Measurements from ENCODE around the gene KCNK4.
A peak's percentile ranks its signal among the peaks of the same experiment; 100 is the strongest.
"Not testable (repeated sequence)": the region's sequence is repeated elsewhere in the genome, so short reads cannot be mapped to it uniquely, and the experiment has no call there.

The KCNK4 gene

DNA sequence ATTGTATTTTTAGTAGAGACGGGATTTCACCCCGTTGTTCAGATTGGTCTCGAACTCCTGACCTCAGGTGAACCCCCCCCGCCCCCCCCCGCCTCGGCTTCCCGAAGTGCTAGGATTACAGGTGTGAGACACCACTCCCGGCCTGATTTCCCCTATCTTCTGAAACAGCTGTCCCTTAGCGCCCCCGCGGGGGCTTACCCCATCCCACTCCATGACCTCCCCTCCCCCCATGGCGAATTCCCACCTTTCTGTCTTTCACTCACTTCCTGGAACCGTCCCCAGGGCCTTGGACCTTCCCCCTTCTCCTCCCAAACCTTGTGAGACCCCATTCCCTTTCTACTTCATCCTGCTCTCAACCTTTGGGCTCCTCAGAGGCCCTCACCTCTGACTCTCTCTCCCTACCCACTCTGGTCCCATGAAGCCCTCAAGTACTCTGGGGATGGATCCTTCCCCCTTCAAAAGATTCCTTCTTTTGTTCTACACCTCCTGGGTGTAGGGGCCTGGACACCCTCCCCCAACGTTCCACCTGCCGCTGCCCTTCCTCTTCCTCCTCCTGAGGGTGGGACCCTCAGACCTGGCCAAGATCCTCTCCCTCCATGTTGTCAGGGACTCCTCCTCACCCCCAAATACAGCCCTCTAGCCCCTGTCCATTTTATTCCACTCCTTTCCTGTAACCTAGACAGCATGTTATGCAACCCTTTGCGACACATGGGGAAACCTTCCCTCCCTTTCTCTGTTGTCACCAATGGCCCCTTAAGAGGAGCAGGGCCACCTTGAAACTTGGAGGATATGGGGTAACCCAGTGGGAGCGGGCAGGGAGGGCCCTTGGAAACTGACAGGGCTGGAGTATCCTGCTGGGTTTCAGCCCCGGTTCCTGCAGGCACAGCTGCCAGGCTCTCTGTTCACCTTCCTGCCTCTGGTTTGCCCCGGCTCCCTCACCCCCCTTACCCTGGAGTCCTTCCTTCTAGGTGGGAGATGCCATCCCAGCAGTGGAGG is 28.0 kb downstream of the KCNK4 start:
- CTCF ChIA-PET, result interaction anchor here (0.9 to 3.3 kb wide), 4 partner anchors 12 to 34 kb away, joined by 4 to 46 read pairs (median 20); partner anchors contain the start of gene ESRRA
- no peaks in the 10 kb centered on the region for H3K27me3 Mint-ChIP-seq

DNA sequence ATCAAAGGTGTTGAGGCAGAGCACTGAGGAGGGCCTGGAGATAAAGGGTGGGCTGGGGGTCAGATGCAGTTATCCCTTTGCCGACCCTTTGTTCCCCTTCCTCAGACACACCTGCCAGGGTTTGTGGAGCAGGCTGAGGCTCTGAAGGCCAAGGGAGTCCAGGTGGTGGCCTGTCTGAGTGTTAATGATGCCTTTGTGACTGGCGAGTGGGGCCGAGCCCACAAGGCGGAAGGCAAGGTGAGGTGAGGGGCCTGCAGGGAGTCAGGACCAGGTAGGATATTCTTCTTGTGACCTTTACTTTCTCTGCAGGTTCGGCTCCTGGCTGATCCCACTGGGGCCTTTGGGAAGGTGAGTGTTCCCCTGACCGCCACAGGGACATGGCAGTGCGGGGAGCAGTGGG is 29.5 kb downstream of the KCNK4 start:
- no peaks in the 10 kb centered on the region for H3K27me3 Mint-ChIP-seq
- DNase-seq, result no peak
- no peaks in the 10 kb centered on the region for H3K9me3 Mint-ChIP-seq
- peak overlapping the region; percentile 59 for H3K27ac Mint-ChIP-seq
- no peak overlapping the region for H3K4me3 Mint-ChIP-seq
- H3K36me3 Mint-ChIP-seq, result peaks cover 32% of the 10 kb centered on the region
- H3K4me1 Mint-ChIP-seq, result peaks cover 47% of the 10 kb centered on the region
- CTCF ChIA-PET, result no interaction called here

More for the DNA sequence above, 28.0 kb downstream of the KCNK4 start:
- Mint-ChIP-seq H3K9me3 (no peaks in the 10 kb centered on the region), H3K27ac (peak overlapping the region; percentile 100), H3K4me3 (peak overlapping the region; percentile 97), H3K4me1 (peaks cover 54% of the 10 kb centered on the region), H3K36me3 (peaks cover 40% of the 10 kb centered on the region)
- DNase-seq, result no peak

DNA sequence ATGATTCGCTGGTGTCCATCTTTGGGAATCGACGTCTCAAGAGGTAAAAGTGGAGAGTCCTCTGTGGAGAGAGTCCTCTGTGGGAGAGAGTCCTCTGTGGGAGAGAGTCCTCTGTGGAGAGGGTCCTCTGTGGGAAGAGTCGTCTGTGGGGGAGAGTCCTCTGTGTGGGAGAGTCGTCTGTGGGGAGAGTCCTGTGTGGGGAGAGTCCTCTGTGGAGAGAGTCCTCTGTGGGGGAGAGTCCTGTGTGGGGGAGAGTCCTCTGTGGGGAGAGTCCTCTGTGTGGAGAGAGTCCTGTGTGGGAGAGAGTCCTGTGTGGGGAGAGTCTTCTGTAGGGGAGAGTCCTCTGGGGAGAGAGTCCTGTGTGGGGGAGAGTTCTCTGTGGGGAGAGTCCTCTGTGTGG is 29.9 kb downstream of the KCNK4 start:
- H3K4me1 Mint-ChIP-seq, result peaks cover 47% of the 10 kb centered on the region
- peaks cover 32% of the 10 kb centered on the region for H3K36me3 Mint-ChIP-seq
- H3K9me3 Mint-ChIP-seq, result no peaks in the 10 kb centered on the region
- CTCF ChIA-PET, result no interaction called here
- no peaks in the 10 kb centered on the region for H3K27me3 Mint-ChIP-seq
- H3K4me3 Mint-ChIP-seq, result no peak overlapping the region
- no peak for DNase-seq
- H3K27ac Mint-ChIP-seq, result no peak overlapping the region

DNA sequence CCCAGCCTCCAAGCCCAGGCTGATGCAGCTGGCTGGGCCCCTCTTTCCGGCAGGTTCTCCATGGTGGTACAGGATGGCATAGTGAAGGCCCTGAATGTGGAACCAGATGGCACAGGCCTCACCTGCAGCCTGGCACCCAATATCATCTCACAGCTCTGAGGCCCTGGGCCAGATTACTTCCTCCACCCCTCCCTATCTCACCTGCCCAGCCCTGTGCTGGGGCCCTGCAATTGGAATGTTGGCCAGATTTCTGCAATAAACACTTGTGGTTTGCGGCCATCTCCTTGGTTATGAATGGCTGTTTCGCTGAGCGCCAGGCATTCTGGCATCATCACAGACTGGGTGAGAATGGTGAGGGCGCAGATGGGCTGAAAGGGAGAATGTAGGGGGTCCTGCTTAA is 30.4 kb downstream of the KCNK4 start:
- no peak for DNase-seq
- H3K4me3 Mint-ChIP-seq, result no peak overlapping the region
- H3K4me1 Mint-ChIP-seq, result peaks cover 42% of the 10 kb centered on the region
- H3K27ac Mint-ChIP-seq, result no peak overlapping the region
- no peaks in the 10 kb centered on the region for H3K9me3 Mint-ChIP-seq
- peaks cover 29% of the 10 kb centered on the region for H3K36me3 Mint-ChIP-seq
- H3K27me3 Mint-ChIP-seq, result peaks cover 2% of the 10 kb centered on the region
- CTCF ChIA-PET, result interaction anchor here (2.3 kb wide), 1 partner anchor 11 kb away, joined by 12 read pairs; no protein-coding TSS in a partner anchor

DNA sequence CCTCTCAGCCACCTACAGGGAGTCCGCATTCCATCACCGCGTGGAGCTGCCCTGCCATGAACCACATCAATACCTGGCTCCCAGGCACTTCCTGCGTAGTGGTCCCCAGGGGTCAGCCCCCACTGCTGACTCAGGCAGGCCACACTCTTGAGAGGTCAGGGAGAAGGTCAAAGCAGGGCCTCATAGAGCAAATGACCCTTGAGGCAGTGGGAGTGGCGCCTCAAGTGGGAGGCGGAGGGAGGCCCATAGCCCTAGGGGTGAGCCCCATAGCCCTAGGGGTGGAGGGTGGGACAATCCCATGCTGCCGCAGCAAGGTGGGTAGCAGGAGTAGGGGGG is 31.8 kb downstream of the KCNK4 start:
- peaks cover 3% of the 10 kb centered on the region for H3K27me3 Mint-ChIP-seq
- H3K36me3 Mint-ChIP-seq, result peaks cover 21% of the 10 kb centered on the region
- DNase-seq, result no peak
- no peak overlapping the region for H3K27ac Mint-ChIP-seq
- no peaks in the 10 kb centered on the region for H3K9me3 Mint-ChIP-seq
- H3K4me1 Mint-ChIP-seq, result peaks cover 29% of the 10 kb centered on the region
- H3K4me3 Mint-ChIP-seq, result no peak overlapping the region
- CTCF ChIA-PET, result interaction anchor here (2.3 kb wide), 1 partner anchor 9 kb away, joined by 12 read pairs; no protein-coding TSS in a partner anchor

DNA sequence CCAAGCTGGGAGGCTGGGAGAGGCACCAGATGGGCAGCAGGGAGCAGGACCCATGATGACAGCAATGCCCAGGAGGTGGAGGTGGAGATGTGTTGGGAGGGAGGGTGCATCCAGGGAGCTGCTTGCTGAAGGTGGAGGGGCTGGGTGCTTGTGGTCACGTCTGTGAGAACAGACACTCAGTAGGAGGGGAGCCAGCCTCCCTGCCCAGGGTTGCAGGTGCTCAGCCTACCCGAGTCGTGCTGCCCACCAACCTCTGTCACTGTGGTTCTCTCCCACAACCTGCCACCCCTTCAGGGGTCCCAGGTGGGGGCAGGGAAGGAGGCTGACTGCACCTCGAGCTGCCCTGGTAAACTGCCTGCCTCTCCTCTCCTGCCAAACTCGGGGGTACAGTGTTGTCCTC is 32.3 kb downstream of the KCNK4 start:
- CTCF ChIA-PET, result interaction anchor here (2.3 kb wide), 1 partner anchor 9 kb away, joined by 12 read pairs; no protein-coding TSS in a partner anchor
- Mint-ChIP-seq H3K4me3 (no peak overlapping the region), H3K27me3 (peaks cover 3% of the 10 kb centered on the region), H3K36me3 (peaks cover 18% of the 10 kb centered on the region), H3K27ac (peak overlapping the region; percentile 52), H3K9me3 (no peaks in the 10 kb centered on the region), H3K4me1 (peaks cover 25% of the 10 kb centered on the region)
- DNase-seq, result no peak

DNA sequence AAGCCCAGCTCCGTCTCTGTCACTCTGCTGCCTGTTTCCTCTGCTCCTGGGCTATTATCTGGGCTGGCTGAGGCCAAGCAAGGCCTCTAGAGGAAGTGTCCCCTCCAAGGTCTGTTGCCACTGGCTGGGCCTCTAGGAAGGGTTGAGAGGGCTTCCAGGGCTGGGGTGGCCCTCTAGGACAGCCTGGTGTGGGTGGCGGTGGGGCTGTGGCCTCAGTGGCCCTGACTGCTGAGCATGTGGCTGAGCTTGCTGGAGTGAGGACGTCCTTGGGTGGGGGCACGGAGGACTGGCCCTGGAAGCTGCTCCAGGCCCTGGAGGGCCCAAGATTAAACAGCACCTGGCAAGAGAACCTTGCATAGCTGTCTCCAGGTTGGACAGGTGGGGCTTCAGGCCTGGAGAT is 32.9 kb downstream of the KCNK4 start:
- Mint-ChIP-seq H3K4me1 (peaks cover 19% of the 10 kb centered on the region), H3K36me3 (peaks cover 18% of the 10 kb centered on the region), H3K27ac (peak overlapping the region; percentile 52)
- H3K4me3 Mint-ChIP-seq, H3K9me3 Mint-ChIP-seq, DNase-seq, H3K27me3 Mint-ChIP-seq: not testable (repeated sequence)
- CTCF ChIA-PET, result interaction anchor here (2.3 kb wide), 1 partner anchor 8 kb away, joined by 12 read pairs; no protein-coding TSS in a partner anchor

DNA sequence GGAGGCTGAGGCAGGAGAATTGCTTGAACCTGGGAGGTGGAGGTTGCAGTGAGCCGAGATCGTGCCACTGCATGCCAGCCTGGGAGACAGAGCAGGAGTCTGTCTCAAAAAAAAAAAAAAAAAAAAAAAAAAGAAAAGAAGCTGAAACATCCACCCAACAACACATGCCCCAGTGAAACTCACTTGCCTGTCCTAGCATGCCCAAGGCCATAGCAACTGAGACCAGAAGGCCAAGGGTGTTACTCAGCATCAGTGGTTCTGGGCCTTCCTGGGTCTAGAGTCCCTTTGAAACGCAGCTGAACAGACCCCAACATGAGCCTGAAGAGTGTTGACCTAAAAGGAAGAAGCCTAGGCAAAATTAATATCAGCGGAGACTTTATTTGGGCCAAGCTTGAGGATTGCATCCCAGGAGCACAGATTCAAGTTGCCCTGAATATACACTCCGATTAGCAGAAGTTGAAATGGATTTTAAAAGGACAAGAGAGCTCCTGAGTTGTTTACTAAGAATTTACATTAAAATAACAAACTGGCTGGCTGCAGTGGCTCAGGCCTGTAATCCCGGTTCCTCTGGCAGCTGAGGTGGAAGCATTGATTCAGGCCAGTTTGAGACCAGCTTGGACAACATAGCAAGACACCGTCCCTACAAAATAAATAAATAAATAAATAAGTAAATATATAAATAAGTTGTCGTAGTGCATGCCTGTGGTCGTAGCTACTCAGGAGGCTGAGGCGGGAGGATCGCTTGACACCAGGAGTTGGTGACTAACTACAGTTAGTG is 33.8 kb downstream of the KCNK4 start:
- Mint-ChIP-seq H3K36me3 (peaks cover 18% of the 10 kb centered on the region), H3K9me3 (no peaks in the 10 kb centered on the region), H3K4me1 (peaks cover 10% of the 10 kb centered on the region), H3K27me3 (peaks cover 10% of the 10 kb centered on the region), H3K4me3 (no peak overlapping the region), H3K27ac (no peak overlapping the region)
- no peak for DNase-seq
- CTCF ChIA-PET, result no interaction called here

DNA sequence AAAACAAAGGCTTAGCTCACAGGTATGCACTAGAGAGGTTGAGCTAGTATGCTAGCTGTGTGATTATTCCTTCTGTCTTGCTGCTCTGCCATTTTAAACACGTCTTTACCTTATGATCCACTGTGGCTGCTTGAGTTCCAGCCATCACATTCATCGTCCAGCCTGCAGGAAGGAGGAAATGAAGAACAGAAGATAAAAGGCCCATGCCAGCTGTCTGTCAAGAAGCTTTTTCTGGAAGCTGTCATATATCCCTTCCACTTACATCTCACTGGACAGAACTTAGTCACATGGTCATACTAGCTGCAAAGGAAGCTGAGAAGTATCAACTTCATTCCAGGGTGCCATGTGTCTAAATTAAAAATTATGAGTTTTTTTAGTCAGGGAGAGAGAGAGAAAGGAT is 36.3 kb downstream of the KCNK4 start:
- CTCF ChIA-PET, result interaction anchor here (0.9 to 1.5 kb wide), 2 partner anchors 9 to 23 kb away, joined by 3 to 4 read pairs; partner anchors contain the start of gene PRDX5
- Mint-ChIP-seq H3K9me3 (no peaks in the 10 kb centered on the region), H3K4me3 (no peak overlapping the region), H3K36me3 (no peaks in the 10 kb centered on the region), H3K27me3 (peaks cover 10% of the 10 kb centered on the region), H3K4me1 (peaks cover 9% of the 10 kb centered on the region), H3K27ac (no peak overlapping the region)
- DNase-seq, result no peak

DNA sequence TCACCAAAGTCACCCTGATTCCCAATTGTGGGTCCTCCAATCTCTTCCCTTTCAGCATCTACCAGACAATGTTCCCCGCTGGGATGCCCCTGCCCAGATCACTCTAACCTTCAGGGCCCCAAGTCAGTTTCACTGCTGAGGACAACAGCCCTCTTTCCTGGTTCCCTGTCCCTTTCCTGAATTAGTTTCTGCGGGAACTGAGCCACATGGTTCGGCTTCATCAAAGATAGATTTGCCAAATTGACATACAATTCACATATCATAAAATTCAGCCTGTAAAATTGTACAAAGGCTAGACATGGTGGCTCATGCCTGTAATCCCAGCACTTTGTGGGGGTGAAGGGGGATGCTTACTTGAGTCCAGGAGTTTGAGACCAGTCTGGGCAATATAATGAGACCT is 36.9 kb downstream of the KCNK4 start:
- H3K4me1 Mint-ChIP-seq, result peaks cover 9% of the 10 kb centered on the region
- no peak for DNase-seq
- H3K9me3 Mint-ChIP-seq, result no peaks in the 10 kb centered on the region
- H3K4me3 Mint-ChIP-seq, result no peak overlapping the region
- H3K27ac Mint-ChIP-seq, result no peak overlapping the region
- peaks cover 10% of the 10 kb centered on the region for H3K27me3 Mint-ChIP-seq
- no peaks in the 10 kb centered on the region for H3K36me3 Mint-ChIP-seq
- CTCF ChIA-PET, result interaction anchor here (1.5 kb wide), 1 partner anchor 24 kb away, joined by 4 read pairs; no protein-coding TSS in a partner anchor

DNA sequence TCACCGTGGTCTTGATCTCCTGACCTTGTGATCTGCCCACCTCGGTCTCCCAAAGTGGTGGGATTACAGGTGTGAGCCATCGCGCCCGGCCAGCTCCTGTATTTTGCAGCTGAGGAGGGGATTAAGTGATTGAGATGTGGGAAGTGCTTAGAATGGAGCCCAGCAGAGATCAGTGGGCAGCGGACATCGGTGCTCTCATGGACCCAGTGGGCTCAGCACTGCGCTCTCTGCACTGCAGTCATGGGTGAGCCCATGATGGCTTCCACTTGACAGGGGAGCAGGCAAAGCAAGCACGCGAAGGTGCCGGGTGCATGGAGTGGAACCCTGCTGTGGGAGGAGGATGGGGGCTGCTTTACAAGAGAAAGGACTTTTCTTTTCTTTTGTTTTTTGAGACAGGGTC is 39.8 kb downstream of the KCNK4 start:
- Mint-ChIP-seq H3K4me3 (no peak overlapping the region), H3K27ac (no peak overlapping the region), H3K9me3 (no peaks in the 10 kb centered on the region), H3K4me1 (peaks cover 13% of the 10 kb centered on the region), H3K27me3 (peaks cover 10% of the 10 kb centered on the region), H3K36me3 (peaks cover 9% of the 10 kb centered on the region)
- CTCF ChIA-PET, result interaction anchor here (0.9 to 3.6 kb wide), 11 partner anchors 8 to 347 kb away, joined by 3 to 46 read pairs (median 8); partner anchors contain the start of genes CCDC88B, ESRRA, PRDX5 and TRMT112
- no peak for DNase-seq

DNA sequence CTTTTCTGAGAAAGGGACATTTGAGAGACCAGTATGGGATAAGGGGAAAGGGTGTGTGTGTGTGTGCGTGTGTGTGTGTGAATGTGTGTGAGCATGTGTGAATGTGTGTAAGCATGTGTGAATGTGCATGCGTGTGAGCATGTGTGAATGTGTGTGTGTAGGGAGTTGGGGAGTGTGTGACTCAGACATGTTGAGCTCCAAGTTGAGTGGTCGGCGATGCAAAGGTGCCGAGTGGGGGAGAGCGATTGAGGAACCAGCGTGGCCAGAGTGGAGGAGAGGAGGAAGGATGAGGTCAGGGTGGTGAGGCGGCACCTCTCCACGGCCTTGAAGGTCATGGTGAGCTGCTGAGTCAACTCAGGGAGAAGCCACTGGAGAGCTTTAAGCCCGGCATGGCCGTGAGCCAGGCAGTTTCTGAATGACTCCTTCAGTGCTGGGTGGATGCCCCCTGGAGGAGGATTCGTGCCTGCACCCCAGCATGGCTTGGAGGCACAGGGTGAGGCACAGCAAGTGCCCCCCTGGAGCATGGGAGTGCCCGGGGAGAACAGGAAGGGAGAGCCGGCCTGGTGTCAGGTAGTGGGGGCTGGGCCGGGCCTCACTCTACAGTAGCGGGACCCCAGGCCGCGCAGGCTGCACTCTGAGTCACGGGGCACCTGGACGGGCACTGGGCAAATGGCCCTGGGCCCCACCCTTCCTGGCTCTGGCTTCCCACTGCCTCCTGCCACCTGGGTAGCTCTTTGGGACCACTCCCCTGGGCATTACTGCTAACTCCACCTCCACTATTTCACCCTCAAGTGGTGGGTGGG is 40.7 kb downstream of the KCNK4 start:
- CTCF ChIA-PET, result interaction anchor here (0.9 to 3.6 kb wide), 15 partner anchors 9 to 348 kb away, joined by 3 to 46 read pairs (median 4); partner anchors contain the start of genes CCDC88B, ESRRA, PRDX5 and TRMT112
- H3K36me3 Mint-ChIP-seq, result peaks cover 9% of the 10 kb centered on the region
- peaks cover 7% of the 10 kb centered on the region for H3K27me3 Mint-ChIP-seq
- peak; percentile 81 for DNase-seq
- H3K27ac Mint-ChIP-seq, result peak overlapping the region; percentile 8
- H3K9me3 Mint-ChIP-seq, result no peaks in the 10 kb centered on the region
- no peak overlapping the region for H3K4me3 Mint-ChIP-seq
- peaks cover 13% of the 10 kb centered on the region for H3K4me1 Mint-ChIP-seq

DNA sequence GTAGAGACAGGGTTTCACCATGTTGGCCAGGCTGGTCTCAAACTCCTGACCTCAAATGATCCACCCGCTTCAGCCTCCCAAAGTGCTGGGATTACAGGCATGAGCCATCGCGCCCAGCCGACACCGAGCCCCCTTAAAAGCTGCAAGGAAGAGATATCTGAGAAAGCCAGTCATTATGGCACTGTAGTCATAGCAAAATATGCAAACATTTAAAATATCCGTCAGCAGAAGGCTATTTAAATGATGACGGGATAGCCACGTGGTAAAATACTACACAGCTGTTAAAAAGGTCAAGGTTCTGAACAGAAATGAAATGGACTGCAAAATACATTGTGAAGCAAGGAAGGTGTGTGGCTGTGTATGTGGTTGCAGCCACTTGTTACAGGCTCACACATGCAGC is 42.5 kb downstream of the KCNK4 start:
- no peak overlapping the region for H3K4me3 Mint-ChIP-seq
- no peak for DNase-seq
- peaks cover 13% of the 10 kb centered on the region for H3K36me3 Mint-ChIP-seq
- H3K27ac Mint-ChIP-seq, result no peak overlapping the region
- no peaks in the 10 kb centered on the region for H3K9me3 Mint-ChIP-seq
- CTCF ChIA-PET, result interaction anchor here (3.0 to 3.6 kb wide), 3 partner anchors 8 to 16 kb away, joined by 12 to 46 read pairs (median 26); partner anchors contain the start of genes CCDC88B, PRDX5 and TRMT112
- peaks cover 24% of the 10 kb centered on the region for H3K4me1 Mint-ChIP-seq
- H3K27me3 Mint-ChIP-seq, result peaks cover 6% of the 10 kb centered on the region
